ENCODE results near the gene MRPL36.

MRPL36 gene

DNA sequence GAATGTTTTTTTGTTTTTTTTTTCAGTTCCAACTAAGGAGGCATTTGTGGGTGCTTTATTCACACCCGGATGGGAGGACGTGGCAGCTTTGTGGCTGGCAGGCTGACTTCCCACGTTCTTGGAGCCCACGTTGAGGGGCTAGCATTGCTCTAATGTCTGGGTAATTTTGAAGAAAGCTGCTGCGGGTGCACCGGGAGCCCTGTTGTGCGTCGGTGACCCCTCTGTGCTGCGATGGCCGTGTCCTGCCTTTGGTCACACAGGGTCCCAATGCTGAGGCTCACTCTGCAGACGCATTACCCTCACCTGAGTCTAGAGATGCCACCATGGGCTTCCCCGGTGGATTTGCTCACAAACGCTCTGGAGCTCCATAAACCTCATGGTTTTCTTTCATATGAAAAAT, 35.8 kb upstream of the MRPL36 start:
- H3K27ac ChIP-seq = no peak overlapping the region
- no peak for TF ChIP-seq ZFX (IDR thresholded peaks at IDR 0.05)
- TF ChIP-seq CTCF (conservative IDR thresholded peaks at IDR 0.05) = no peak

DNA sequence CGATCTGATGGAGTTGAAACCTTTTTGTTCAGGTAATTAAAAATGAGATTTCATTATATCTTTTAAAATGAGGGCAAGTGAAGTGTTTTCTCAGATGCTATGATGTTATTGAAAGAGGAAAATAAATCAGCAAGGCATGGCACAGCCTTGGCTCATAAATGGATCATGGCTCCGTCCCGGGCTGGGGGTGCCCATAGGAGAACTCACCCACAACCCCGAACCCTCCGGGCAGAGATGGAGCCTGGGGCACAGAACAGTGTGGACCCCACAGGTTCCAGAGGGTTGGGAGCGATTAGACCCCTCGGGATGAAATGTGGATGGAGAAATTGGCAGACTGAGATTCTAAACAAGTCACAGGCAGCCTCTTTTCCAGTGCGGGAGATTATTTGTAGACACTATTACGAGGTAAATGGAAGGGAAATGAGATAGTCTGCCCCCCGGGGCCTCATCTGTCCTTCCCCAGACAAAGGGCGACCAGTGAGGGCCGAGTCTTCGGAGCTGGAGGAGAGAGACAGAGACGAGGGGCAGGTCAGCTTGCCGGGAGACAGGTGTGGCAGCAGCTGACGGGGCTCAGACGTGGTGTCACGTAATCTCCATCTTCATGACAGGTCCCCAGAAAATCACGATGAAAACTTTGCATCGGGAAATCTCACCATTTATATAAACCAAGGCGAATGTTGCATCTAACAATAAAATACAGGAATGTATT, 35.2 kb upstream of the MRPL36 start:
- TF ChIP-seq CTCF (conservative IDR thresholded peaks at IDR 0.05) (no peak), ZFX (IDR thresholded peaks at IDR 0.05) (no peak)
- H3K27ac ChIP-seq = no peak overlapping the region

GRCh38 chr5:1834022-1834551, 34.5 kb upstream of the MRPL36 start:
- no peak overlapping the region for H3K27ac ChIP-seq
- TF ChIP-seq ZFX (IDR thresholded peaks at IDR 0.05) = no peak

DNA sequence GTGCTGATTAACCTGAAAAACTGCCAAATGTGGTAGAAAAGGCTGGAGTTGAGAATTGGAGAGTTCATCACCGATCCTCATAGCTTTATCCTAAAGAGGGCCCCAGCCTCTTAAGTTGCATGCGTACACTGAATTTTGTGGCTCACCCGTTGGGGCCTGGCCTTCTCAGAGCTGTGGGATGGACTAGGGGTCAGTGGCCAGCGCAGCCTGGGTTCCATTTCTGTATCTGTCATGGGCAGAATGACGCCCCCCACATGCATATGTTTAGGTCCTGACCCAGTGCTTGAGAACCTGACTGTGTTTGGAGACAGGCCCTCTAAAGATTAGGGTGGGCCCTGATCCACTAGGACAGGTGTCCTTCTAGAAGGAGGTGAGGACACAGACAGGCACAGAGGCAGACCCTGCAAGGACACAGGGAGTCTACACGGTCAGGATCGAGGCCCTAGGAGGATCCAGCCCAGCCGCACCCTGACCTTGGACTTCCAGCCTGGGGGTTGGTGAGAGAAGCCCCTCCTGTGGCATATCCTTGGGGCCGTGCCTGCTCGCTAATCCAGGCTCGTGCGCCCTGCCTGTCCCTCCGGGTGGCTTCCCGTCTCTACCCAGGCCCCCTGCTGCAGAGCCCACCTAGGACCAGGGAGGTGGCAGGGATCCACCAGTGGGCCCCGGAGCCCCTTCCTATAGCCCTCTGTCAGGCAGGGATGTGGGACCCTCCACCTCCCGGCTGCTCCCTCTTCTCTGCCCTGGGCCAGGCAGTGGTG, 33.8 kb upstream of the MRPL36 start:
- H3K27ac ChIP-seq = no peak overlapping the region
- TF ChIP-seq CTCF (conservative IDR thresholded peaks at IDR 0.05) (no peak), ZFX (IDR thresholded peaks at IDR 0.05) (no peak)

GRCh38 chr5:1832511-1833250, 33.0 kb upstream of the MRPL36 start:
- TF ChIP-seq CTCF (conservative IDR thresholded peaks at IDR 0.05) (no peak), ZFX (IDR thresholded peaks at IDR 0.05) (no peak)
- no peak overlapping the region for H3K27ac ChIP-seq

DNA sequence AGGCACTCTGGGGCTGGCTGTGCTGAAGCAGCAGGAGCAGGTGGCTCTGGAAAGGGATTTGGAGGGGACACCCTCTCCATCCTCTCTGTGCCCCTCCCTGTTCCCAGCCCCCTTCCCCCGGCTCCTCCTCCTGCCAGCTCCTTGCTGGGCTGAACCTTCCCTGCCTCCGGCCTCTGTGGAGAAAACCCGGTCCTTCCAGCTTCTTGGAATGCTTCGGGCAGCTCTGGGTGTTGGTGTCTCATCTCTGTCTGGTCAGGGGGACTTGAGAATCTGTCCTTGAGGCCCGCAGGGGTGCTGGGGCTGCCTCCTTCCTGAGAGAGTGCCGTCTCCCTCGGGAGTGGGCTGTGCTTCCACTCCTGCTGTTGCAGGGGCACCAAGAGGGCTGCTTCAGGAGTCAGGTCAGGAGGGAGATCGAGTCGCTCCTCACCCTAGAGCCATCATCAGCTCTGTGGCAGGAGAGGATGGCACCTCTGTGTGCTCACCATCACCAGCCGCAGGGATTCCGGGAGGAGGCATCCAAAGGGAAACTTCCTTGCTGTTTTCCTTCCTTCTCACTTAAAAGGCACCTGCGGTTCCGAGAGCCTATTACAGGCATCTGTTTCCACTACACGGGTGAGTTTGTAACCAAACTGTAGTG, 32.2 kb upstream of the MRPL36 start:
- H3K27ac ChIP-seq = no peak overlapping the region
- no peak for TF ChIP-seq ZFX (IDR thresholded peaks at IDR 0.05)
- no peak for TF ChIP-seq CTCF (conservative IDR thresholded peaks at IDR 0.05)

- TF ChIP-seq ZFX (IDR thresholded peaks at IDR 0.05) (no peak), CTCF (conservative IDR thresholded peaks at IDR 0.05) (no peak)
Measured at GRCh38 chr5:1831257-1831656, 31.6 kb upstream of the MRPL36 start.

More at GRCh38 chr5:1831257-1831656, 31.6 kb upstream of the MRPL36 start:
- no peak overlapping the region for H3K27ac ChIP-seq

Measured in C4-2B (cell line).